NB4 (cell line): ENCODE results near the gene LCN6.

Source experiments
- CTCF ChIP-seq: IDR thresholded peaks from one replicate; pipeline ENCODE4 v1.5.1; 2012; ENCODE audit warnings: low read depth, low read length
- MYC ChIP-seq: IDR thresholded peaks from 2 replicates; pipeline ENCODE4 v1.6.1; 2011; ENCODE audit warnings: low read depth, low read length
- POLR2A ChIP-seq: IDR thresholded peaks from 2 replicates; pipeline ENCODE4 v1.6.1; 2011; ENCODE audit warnings: mild to moderate bottlenecking; ENCODE audit not compliant: insufficient read length; ENCODE audit errors: extremely low read depth
- TF ChIP-seq, protein P1 (sequence below): IDR thresholded peaks from 2 replicates; pipeline ENCODE4 v1.6.1; 2011; ENCODE audit warnings: low read depth, low read length

- no peak for TF ChIP-seq CTCF
- TF ChIP-seq POLR2A: no peak
- no peak for TF ChIP-seq MYC
- TF ChIP-seq, protein P1, sequence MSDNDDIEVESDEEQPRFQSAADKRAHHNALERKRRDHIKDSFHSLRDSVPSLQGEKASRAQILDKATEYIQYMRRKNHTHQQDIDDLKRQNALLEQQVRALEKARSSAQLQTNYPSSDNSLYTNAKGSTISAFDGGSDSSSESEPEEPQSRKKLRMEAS: no peak
Observed at GRCh38 chr9:136740491-136740890, 7.8 kb downstream of the LCN6 start.
